OCI-LY1 (cell line): ENCODE measurements around the gene CD96.

Source experiments
- H2AFZ ChIP-seq: fragments of 200-600 bp; sonication (generic), shearing (Covaris generic); 2 replicates; pipeline ENCODE4 v1.6.0; 2014; ENCODE audit warnings: antibody characterized with exemption, mild to moderate bottlenecking, low read length
- H3F3A ChIP-seq: fragments of 200-600 bp; sonication (generic), shearing (Covaris generic); 2 replicates; pipeline ENCODE4 v1.6.0; 2014; ENCODE audit warnings: mild to moderate bottlenecking, antibody characterized with exemption, low read length, moderate library complexity; ENCODE audit not compliant: insufficient read depth
- H3K27ac ChIP-seq: fragments of 200-600 bp; sonication (generic); 2 replicates; pipeline ENCODE4 v1.5.1; 2014; ENCODE audit warnings: low read length, mixed run types, mild to moderate bottlenecking, low read depth; ENCODE audit not compliant: poor library complexity, severe bottlenecking
- H3K27me3 ChIP-seq: fragments of 200-600 bp; sonication (generic); 2 replicates; pipeline ENCODE4 v1.6.0; 2014; ENCODE audit warnings: antibody characterized with exemption, mild to moderate bottlenecking, low read length, moderate library complexity; ENCODE audit not compliant: insufficient read depth
- H3K36me3 ChIP-seq: fragments of 200-600 bp; sonication (generic); 2 replicates; pipeline ENCODE4 v1.6.1; 2014; ENCODE audit warnings: mild to moderate bottlenecking, antibody characterized with exemption, low read length, moderate library complexity, mixed read lengths; ENCODE audit not compliant: insufficient read depth
- H3K4me1 ChIP-seq: fragments of 200-600 bp; sonication (generic); 2 replicates; pipeline ENCODE4 v1.5.1; 2014; ENCODE audit warnings: mild to moderate bottlenecking, low read length, moderate library complexity; ENCODE audit not compliant: insufficient read depth, severe bottlenecking
- H3K4me2 ChIP-seq: fragments of 200-600 bp; sonication (generic), shearing (Covaris generic); 2 replicates; pipeline ENCODE4 v1.6.1; 2014; ENCODE audit warnings: low read length
- H3K4me3 ChIP-seq: fragments of 200-600 bp; sonication (generic); 2 replicates; pipeline ENCODE4 v1.5.1; 2014; ENCODE audit warnings: low read length, low read depth, mild to moderate bottlenecking, mixed read lengths; ENCODE audit not compliant: poor library complexity, severe bottlenecking
- H3K79me2 ChIP-seq: fragments of 200-600 bp; shearing (Covaris generic); 2 replicates; pipeline ENCODE4 v1.6.1; 2016; ENCODE audit warnings: mixed run types, low read length, mixed read lengths; ENCODE audit not compliant: insufficient read depth
- H3K9ac ChIP-seq: fragments of 200-600 bp; sonication (generic), shearing (Covaris generic); 2 replicates; pipeline ENCODE4 v1.6.1; 2014; ENCODE audit warnings: mild to moderate bottlenecking, low read length, mixed read lengths
- H3K9me2 ChIP-seq: fragments of 200-600 bp; sonication (generic), shearing (Covaris generic); 2 replicates; pipeline ENCODE4 v1.6.1; 2014; ENCODE audit warnings: low read depth, mild to moderate bottlenecking, low read length, mixed read lengths
- H3K9me3 ChIP-seq: fragments of 200-600 bp; shearing (Covaris generic); 2 replicates; pipeline ENCODE4 v1.6.1; 2014; ENCODE audit warnings: low read length, mixed read lengths
- H4K20me1 ChIP-seq: fragments of 200-600 bp; sonication (generic), shearing (Covaris generic); 2 replicates; pipeline ENCODE4 v1.6.0; 2016; ENCODE audit warnings: mild to moderate bottlenecking, low read length; ENCODE audit not compliant: insufficient read depth
- EZH2 ChIP-seq: fragments of 200-600 bp; sonication (generic), shearing (Covaris generic); IDR thresholded peaks from 2 replicates; pipeline ENCODE4 v1.8.0; 2017; ENCODE audit warnings: borderline replicate concordance, mixed run types, mild to moderate bottlenecking, antibody characterized with exemption, low read length, moderate library complexity, mixed read lengths
- TF ChIP-seq, protein P1 (sequence below): fragments of 200-600 bp; sonication (generic), shearing (Covaris generic); IDR thresholded peaks from 2 replicates; pipeline ENCODE4 v1.5.1; 2017; ENCODE audit warnings: mild to moderate bottlenecking, antibody characterized with exemption, low read length, moderate library complexity, mixed read lengths

CD96 gene

DNA sequence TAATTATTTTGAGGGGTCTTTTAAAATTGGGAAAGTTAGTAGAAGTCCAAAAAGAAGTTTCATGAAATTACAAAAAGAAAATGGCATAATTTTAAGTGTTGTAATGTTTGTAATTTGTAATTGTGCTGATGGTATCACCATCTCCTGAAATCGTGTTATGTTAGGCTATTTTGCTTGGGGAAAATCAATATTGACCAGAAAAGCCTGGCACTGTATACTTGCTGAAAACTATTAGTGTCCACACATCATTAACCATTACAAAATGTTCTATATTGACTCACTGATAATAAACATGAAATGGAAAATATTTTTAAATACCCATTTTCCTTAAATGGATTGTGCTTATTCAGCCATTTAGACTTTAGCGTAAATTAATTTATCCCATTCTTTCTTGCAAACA is 93.4 kb downstream of the CD96 start:
- H3K27ac ChIP-seq = no peak overlapping the region
- H3K9me2 ChIP-seq = no peaks in the 10 kb centered on the region
- no peaks in the 10 kb centered on the region for H4K20me1 ChIP-seq
- H3K4me1 ChIP-seq = no peaks in the 10 kb centered on the region
- H3F3A ChIP-seq = no peaks in the 10 kb centered on the region
- H3K27me3 ChIP-seq = no peaks in the 10 kb centered on the region
- no peak overlapping the region for H2AFZ ChIP-seq
- no peak overlapping the region for H3K9ac ChIP-seq
- H3K4me2 ChIP-seq = no peak overlapping the region
- H3K4me3 ChIP-seq = no peak overlapping the region
- H3K36me3 ChIP-seq = no peaks in the 10 kb centered on the region
- TF ChIP-seq, protein P1, sequence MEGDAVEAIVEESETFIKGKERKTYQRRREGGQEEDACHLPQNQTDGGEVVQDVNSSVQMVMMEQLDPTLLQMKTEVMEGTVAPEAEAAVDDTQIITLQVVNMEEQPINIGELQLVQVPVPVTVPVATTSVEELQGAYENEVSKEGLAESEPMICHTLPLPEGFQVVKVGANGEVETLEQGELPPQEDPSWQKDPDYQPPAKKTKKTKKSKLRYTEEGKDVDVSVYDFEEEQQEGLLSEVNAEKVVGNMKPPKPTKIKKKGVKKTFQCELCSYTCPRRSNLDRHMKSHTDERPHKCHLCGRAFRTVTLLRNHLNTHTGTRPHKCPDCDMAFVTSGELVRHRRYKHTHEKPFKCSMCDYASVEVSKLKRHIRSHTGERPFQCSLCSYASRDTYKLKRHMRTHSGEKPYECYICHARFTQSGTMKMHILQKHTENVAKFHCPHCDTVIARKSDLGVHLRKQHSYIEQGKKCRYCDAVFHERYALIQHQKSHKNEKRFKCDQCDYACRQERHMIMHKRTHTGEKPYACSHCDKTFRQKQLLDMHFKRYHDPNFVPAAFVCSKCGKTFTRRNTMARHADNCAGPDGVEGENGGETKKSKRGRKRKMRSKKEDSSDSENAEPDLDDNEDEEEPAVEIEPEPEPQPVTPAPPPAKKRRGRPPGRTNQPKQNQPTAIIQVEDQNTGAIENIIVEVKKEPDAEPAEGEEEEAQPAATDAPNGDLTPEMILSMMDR = no peak
- no peaks in the 10 kb centered on the region for H3K9me3 ChIP-seq
- H3K79me2 ChIP-seq = no peaks in the 10 kb centered on the region

DNA sequence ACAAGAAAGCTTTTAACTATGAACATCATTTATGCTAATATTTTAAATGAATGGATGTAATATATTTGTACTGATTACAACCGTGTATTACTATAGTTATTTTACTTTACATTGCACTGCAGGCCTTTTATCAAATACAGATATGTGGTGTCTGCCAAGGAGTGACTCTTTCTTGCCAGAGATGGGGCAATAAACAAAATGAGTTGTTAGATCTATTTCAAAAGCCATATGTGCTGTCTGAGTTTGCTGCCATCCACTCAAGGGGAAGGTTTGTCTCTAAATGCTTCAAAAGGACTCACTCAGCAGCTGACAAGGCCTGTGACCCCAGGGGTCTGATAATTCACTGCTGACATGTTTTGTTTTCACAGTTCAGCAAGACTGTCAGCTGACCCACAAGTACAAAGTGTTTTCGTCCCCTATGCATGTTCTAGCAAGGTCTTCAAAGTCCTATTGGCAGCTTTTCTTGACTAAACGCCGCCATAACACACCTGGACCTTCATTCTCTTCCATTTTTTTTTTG is 94.4 kb downstream of the CD96 start:
- Histone ChIP-seq H3K9ac (no peak overlapping the region), H3K9me3 (no peaks in the 10 kb centered on the region), H3K27me3 (no peaks in the 10 kb centered on the region), H3K79me2 (no peaks in the 10 kb centered on the region), H3K9me2 (no peaks in the 10 kb centered on the region), H3K4me3 (no peak overlapping the region), H3K27ac (no peak overlapping the region), H2AFZ (no peak overlapping the region), H3F3A (no peaks in the 10 kb centered on the region), H3K4me2 (no peak overlapping the region), H3K4me1 (no peaks in the 10 kb centered on the region), H4K20me1 (no peaks in the 10 kb centered on the region), H3K36me3 (no peaks in the 10 kb centered on the region)
- TF ChIP-seq, protein P1 = no peak
- no peak for TF ChIP-seq EZH2

DNA sequence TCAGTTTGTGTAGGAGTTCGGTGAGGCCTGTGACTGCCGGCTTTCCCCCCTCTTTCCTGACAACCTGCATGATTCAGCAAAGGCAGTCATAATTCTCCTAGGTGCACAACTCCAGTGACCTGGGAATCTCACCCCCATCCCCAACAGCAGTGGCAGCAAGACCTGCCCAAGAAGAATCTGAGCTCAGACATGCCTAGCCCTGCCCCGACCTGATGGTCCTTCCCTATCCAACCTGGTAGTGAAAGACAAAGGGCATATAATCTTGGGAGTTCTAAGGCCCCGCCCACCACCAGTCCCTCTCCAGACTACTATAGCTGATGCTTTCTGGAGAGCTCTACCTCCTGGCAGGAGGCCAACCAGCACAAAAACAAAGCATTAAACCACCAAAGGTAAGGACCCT is 97.3 kb downstream of the CD96 start:
- TF ChIP-seq, protein P1 = no peak
- TF ChIP-seq EZH2 = no peak
- no peak overlapping the region for H2AFZ ChIP-seq

More for the DNA sequence above, 97.3 kb downstream of the CD96 start:
- H3K36me3 ChIP-seq = no peaks in the 10 kb centered on the region
- no peaks in the 10 kb centered on the region for H3K27me3 ChIP-seq
- no peak overlapping the region for H3K4me3 ChIP-seq
- no peaks in the 10 kb centered on the region for H4K20me1 ChIP-seq
- H3K79me2 ChIP-seq = no peaks in the 10 kb centered on the region
- H3K9me3 ChIP-seq = no peaks in the 10 kb centered on the region
- no peak overlapping the region for H3K9ac ChIP-seq
- no peaks in the 10 kb centered on the region for H3F3A ChIP-seq
- no peak overlapping the region for H3K4me2 ChIP-seq
- H3K27ac ChIP-seq = no peak overlapping the region
- no peaks in the 10 kb centered on the region for H3K4me1 ChIP-seq
- H3K9me2 ChIP-seq = no peaks in the 10 kb centered on the region
